ENCODE measurements around the gene SOX30.

The SOX30 gene

GRCh38 chr5:157607371-157608161 is 44.7 kb downstream of the SOX30 start:
- no peak for DNase-seq (ENCODE audit: low spot score)

DNA sequence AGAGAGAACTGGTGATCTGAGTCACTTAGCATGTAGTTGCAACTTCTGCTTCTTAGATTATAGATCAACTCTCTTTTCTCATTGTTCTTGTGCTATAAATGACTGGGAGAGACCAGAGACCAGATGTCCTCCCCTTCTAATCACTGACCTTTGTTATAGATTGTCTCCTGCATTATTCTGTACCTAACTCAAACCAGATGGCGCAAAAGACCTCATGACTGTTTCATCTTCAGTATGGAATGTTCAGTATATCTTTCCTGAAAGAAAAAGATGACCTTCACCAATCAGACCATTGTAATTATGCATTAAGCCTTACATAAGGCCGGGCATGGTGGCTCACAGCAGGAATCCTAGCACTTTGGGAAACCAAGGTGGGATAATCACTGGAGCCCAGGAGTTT is 46.2 kb downstream of the SOX30 start:
- DNase-seq (ENCODE audit: low spot score) = no peak

DNA sequence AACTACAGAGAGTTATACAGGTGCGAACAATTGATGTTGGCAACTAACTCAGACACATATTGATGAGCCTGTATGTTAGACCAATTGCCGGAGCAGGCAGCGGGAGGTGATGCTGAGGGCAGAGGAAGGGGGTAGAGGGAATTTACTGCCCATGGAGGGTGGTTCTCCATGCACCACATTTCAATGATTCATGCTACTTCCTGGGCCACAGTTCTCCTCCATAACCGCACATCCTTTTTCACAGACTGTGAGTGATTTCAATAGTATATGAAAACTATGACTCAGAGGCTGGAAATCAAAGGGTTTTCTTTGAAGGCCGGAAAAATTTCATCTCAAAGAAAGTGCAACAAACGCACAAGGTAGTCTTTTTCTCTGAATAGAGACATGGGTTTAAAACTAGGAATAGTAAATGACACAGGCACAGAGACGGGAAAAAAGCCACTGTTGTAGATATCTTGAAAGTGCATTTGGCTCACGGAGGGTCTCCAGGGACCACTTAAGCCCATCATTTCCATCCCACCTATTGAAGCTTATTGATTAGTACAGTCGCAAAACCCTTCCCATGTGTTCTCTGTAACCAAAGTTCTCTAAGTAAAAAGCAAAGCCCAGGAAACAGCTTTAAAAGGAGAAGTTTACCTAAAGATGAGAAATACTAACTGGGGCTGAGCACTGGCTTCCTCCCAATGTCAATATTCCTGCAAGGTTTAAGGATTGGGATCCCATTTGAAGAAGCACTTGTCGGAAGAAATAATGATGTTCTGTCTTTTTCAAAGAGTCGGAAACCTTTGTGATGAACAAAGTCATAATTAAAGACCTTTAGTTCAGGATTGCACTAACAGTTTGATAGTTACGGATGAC is 48.7 kb downstream of the SOX30 start:
- no peak for DNase-seq (ENCODE audit: low spot score)

DNA sequence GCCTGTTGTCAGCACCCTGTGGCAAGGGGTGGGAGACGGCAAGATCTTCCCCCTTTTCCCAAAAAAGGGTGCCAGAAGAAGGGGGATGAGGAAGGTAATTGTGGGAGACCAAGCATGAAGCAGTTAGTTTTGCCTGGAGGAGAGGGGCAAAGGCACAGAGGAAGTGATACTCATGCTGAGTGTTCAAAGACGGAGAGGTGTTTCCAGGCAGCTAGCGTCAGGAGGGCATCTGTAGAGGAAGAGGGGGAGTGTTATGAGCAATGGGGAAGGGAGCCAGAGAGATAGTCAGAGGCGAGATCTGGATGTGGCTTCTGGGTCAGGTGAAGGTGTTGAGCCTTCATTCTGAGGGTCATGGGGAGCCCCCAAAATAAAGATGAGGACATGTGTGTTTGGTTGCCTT is 49.7 kb downstream of the SOX30 start:
- peak; percentile 61 for DNase-seq (ENCODE audit: low spot score)

DNA sequence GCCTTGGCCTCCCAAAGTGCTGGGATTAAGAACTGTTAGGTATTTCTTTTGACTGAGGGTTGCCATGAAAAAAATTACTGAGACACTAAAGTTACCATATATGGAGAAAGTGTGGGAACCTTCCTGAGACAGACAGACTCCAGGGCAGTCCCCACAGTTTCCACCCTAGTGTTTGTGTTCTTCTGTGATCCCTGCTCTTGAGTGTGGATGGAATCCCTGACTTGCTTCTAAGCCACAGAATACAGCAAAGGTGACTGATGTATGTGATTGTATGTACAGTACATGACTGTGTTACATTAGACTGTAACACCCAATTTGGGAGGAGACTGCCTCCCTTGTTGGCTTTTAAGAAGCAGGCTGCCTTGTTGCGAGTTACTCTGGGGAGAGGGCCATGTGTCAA is 52.0 kb downstream of the SOX30 start:
- no peak for DNase-seq (ENCODE audit: low spot score)

GRCh38 chr5:157599565-157599964 is 52.7 kb downstream of the SOX30 start:
- DNase-seq (ENCODE audit: low spot score) = no peak

GRCh38 chr5:157598350-157598936 is 53.8 kb downstream of the SOX30 start:
- peak; percentile 59 for DNase-seq (ENCODE audit: low spot score)

- peak; percentile 32 for DNase-seq (ENCODE audit: low spot score)
Observed at GRCh38 chr5:157597277-157597676, 55.0 kb downstream of the SOX30 start.

- DNase-seq (ENCODE audit: low spot score) = peak; percentile 97
Observed at GRCh38 chr5:157596487-157596886, 55.8 kb downstream of the SOX30 start.

- peak; percentile 44 for DNase-seq (ENCODE audit: low spot score)
Observed at GRCh38 chr5:157594675-157595459, 57.4 kb downstream of the SOX30 start.

DNA sequence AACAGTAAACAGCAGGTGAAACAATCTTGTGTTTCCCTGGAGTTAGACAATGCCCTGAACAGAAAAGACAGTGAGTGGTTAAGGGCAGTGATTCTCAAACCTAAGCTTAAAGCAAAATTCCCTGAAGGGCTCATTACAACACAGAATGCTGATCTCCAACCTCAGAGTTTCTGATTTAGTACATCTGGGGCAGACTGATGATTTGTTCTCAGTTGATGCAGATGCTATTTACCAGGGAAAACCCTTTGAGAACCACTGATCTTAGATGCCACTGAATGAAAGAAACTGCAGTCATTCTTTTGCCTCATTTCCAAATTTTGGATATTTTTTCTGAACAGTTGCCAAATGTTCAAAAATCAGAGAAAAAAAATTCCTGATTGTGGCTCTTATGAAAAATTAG is 58.0 kb downstream of the SOX30 start:
- DNase-seq (ENCODE audit: low spot score) = peak; percentile 48

DNA sequence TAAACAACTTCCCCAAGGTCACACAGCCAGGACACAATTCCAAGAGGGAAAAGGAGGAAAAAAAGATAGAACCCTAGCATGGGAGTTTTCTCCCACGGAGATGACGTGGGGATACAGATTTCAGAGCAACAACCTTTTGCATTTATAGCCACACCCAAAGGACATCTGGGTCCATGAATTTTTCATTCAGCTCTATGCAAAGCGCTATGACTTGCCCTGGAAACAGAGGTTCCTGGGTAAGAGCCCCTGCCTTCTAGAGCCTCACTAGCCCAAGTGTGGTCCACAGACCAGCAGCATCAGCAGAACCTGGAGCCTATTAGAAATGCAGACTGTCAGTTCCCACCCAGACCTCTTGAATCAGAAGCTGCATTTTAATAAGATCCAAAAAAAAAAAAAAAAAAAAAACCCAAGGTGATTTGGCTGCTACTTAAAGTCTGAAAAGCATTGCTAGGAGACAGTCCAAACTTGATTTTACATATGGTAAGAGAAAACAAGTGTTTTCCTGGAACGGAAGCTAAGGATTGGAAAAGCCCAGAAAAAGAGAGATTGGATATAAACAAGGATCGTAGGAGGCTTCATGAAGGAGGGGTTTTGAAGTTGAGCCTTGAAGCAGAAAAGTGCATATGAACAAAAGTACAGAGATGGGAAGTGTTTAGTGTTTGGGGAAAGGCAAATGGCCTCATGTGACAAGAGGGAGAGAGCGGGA is 59.0 kb downstream of the SOX30 start:
- DNase-seq (ENCODE audit: low spot score) = peak; percentile 81

- peak; percentile 82 for DNase-seq (ENCODE audit: low spot score)
Observed at GRCh38 chr5:157592594-157592993, 59.6 kb downstream of the SOX30 start.

DNA sequence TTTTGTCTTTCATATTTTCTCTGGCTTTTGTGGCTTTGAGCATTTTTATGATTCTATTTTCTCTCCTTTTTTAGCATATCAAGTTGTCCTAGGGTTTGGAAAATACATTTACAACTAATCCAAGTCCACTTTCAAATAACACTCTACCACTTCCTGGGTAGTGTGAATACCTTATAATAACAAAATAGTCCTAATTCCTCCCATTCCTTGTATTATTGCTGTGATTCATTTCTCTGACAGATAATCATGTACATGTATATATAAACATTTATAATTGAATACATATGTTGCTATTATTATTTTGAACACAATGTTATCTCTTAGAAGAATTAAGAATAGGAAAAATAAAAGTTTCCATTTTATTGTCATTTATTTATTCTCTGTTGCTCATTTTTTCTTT is 61.8 kb downstream of the SOX30 start:
- DNase-seq (ENCODE audit: low spot score) = no peak

DNA sequence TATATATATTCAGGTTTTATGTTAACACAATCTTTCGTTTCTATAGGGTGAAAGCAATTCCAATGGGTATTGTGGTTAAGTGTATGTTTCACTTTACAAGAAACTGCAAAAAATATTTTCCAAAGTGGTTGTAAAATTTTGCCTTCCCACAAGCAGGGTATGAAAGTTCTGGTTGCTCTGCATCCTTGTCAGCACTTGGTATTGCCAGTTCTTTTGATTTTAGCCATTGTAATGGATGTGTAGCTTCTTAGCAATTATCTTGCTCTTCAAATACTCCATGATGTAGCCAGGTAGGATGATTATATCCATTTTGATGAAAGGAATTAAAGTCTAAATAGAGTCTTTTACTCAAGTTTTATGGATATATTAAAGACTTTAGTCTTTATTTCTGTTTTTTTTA is 67.6 kb downstream of the SOX30 start:
- no peak for DNase-seq (ENCODE audit: low spot score)

GRCh38 chr5:157582731-157583620 is 69.3 kb downstream of the SOX30 start:
- DNase-seq (ENCODE audit: low spot score) = no peak

DNA sequence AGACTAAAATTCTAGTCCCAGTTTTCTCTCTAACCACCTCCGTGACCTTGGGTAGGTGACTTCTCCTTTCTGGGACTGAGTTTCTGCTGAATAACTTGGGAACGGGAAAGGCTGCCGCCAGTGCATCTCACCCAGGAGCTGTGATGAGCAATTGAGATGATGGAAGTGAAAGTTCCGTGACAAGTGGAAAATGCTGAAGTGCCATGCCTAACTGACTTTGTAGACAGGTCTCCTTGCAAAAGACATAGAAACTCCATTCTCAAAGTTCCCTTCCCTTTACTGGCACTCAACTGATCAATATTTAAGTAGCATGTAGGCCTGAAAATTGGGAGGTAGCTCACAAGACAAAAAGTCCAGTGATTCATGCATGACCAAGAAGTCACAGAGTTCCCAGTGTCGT is 70.3 kb downstream of the SOX30 start:
- no peak for DNase-seq (ENCODE audit: low spot score)

- DNase-seq (ENCODE audit: low spot score) = no peak
Observed at GRCh38 chr5:157578079-157578780, 74.0 kb downstream of the SOX30 start.

DNA sequence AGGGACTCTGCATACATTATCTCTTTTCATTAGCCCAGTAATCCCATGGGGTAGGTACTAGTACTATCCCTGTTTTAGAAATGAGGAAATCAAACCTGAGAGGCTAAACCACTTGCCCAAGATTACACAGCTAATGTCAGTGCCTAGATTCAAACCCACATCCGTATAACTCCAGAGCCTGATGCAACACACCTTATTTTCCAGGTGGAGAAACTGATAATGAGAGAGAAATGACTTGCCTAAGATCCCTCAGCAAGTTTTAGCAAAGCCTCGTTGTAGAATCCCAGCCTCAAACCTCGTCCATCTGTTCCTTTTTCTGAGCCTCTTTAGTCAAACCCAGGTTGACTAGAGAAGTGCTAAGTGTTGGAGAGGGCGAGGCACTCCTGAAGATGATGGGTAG is 75.6 kb downstream of the SOX30 start:
- no peak for DNase-seq (ENCODE audit: low spot score)

Measured in NAMALWA (cell line).